Stimulated activated naive CD8-positive, alpha-beta T cell treated with anti-CD3 and anti-CD28 coated beads, Interleukin-15, Interleukin-2, amounts not matched to agents 100 U/mL and 50 U/mL, for 24 hours (primary cell): ENCODE results near the gene KCTD5.
"Not testable (repeated sequence)": the region's sequence is repeated elsewhere in the genome, so short reads cannot be mapped to it uniquely, and the experiment has no call there.

ENCODE experiments used
- ATAC-seq: fragments of 150-1000 bp; cut with Tn5 transposase; one replicate; pipeline ENCODE4 v1.10.0; 2021
- DNase-seq: peaks from one replicate; pipeline ENCODE4 v3.0.0; 2021

Gene KCTD5

GRCh38 chr16:2710021-2710710, 27.8 kb downstream of the KCTD5 start:
- ATAC-seq (peak; percentile 14), DNase-seq (no peak)

- ATAC-seq (no peak), DNase-seq (no peak)
These were observed 28.4 kb downstream of the KCTD5 start for GRCh38 chr16:2710711-2711231.

- no peak for ATAC-seq
- no peak for DNase-seq
These were observed 29.2 kb downstream of the KCTD5 start for GRCh38 chr16:2711370-2712062.

GRCh38 chr16:2712063-2712441, 29.7 kb downstream of the KCTD5 start:
- ATAC-seq (no peak), DNase-seq (no peak)

- ATAC-seq (no peak), DNase-seq (no peak)
These were observed 30.2 kb downstream of the KCTD5 start for GRCh38 chr16:2712546-2712945.

GRCh38 chr16:2713523-2713922, 31.2 kb downstream of the KCTD5 start:
- ATAC-seq (no peak), DNase-seq (no peak)

- no peak for DNase-seq
- no peak for ATAC-seq
These were observed 31.9 kb downstream of the KCTD5 start for GRCh38 chr16:2713985-2714774.

- no peak for ATAC-seq
- no peak for DNase-seq
These were observed 32.7 kb downstream of the KCTD5 start for GRCh38 chr16:2715064-2715463.

GRCh38 chr16:2715519-2715918, 33.2 kb downstream of the KCTD5 start:
- DNase-seq: peak; percentile 84
- peak; percentile 74 for ATAC-seq

- ATAC-seq: no peak
- DNase-seq: no peak
These were observed 33.9 kb downstream of the KCTD5 start for GRCh38 chr16:2715966-2716885.

GRCh38 chr16:2716948-2717347, 34.6 kb downstream of the KCTD5 start:
- no peak for ATAC-seq
- DNase-seq: no peak

- DNase-seq: no peak
- no peak for ATAC-seq
These were observed 35.3 kb downstream of the KCTD5 start for GRCh38 chr16:2717383-2718263.

- DNase-seq (no peak), ATAC-seq (no peak)
These were observed 37.2 kb downstream of the KCTD5 start for GRCh38 chr16:2719328-2720063.

GRCh38 chr16:2720064-2720457, 37.7 kb downstream of the KCTD5 start, which contains the start of gene PRSS27:
Gene PRSS27, minus strand, starts transcription at chr16:2720224. Its CDS starts 64 bp downstream, at chr16:2720160.
- no peak for ATAC-seq
- no peak for DNase-seq

GRCh38 chr16:2720719-2721633, 38.7 kb downstream of the KCTD5 start:
- peak; percentile 92 for DNase-seq
- peak; percentile 93 for ATAC-seq

GRCh38 chr16:2721634-2722173, 39.4 kb downstream of the KCTD5 start:
- DNase-seq, ATAC-seq: not testable (repeated sequence)

- ATAC-seq (no peak), DNase-seq (no peak)
These were observed 41.9 kb downstream of the KCTD5 start for GRCh38 chr16:2724088-2724676.

- DNase-seq (no peak), ATAC-seq (no peak)
These were observed 42.6 kb downstream of the KCTD5 start for GRCh38 chr16:2724816-2725348.
